Measurements from ENCODE around the gene PTPRF.

The PTPRF gene

GRCh38 chr1:43580039-43580438 is 49.4 kb downstream of the PTPRF start:
- Histone ChIP-seq H3K27me3 (replicated peaks) (no peaks in the 10 kb centered on the region), H3K27ac (no peak overlapping the region), H3K36me3 (replicated peaks) (peaks cover 16% of the 10 kb centered on the region), H3K4me3 (ENCODE audit: low read depth, low read length) (no peak overlapping the region)
- DNase-seq = no peak
- no peak for TF ChIP-seq CTCF (IDR thresholded peaks at IDR 0.05; ENCODE audit: low read depth, low read length, missing control alignments)
- in situ Hi-C loops (cut with HindIII; ENCODE audit: low pct_ligation_motif_present, low sequenced_read_pairs) = no loop called here

GRCh38 chr1:43582162-43582566 is 51.5 kb downstream of the PTPRF start:
- H3K27ac ChIP-seq = no peak overlapping the region
- in situ Hi-C loops (cut with HindIII; ENCODE audit: low pct_ligation_motif_present, low sequenced_read_pairs) = no loop called here
- no peak overlapping the region for H3K4me3 ChIP-seq (ENCODE audit: low read depth, low read length)

GRCh38 chr1:43583058-43583457 is 52.4 kb downstream of the PTPRF start:
- no peak overlapping the region for H3K4me3 ChIP-seq (ENCODE audit: low read depth, low read length)
- peaks cover 13% of the 10 kb centered on the region for H3K36me3 ChIP-seq (replicated peaks)
- no peak for TF ChIP-seq CTCF (IDR thresholded peaks at IDR 0.05; ENCODE audit: low read depth, low read length, missing control alignments)
- in situ Hi-C loops (cut with HindIII; ENCODE audit: low pct_ligation_motif_present, low sequenced_read_pairs) = no loop called here
- H3K27me3 ChIP-seq (replicated peaks) = no peaks in the 10 kb centered on the region
- no peak for DNase-seq
- H3K27ac ChIP-seq = no peak overlapping the region

More at GRCh38 chr1:43582162-43582566, 51.5 kb downstream of the PTPRF start:
- no peaks in the 10 kb centered on the region for H3K27me3 ChIP-seq (replicated peaks)
- peaks cover 13% of the 10 kb centered on the region for H3K36me3 ChIP-seq (replicated peaks)
- DNase-seq = peak; percentile 93
- peak; percentile 15 for TF ChIP-seq CTCF (IDR thresholded peaks at IDR 0.05; ENCODE audit: low read depth, low read length, missing control alignments)

GRCh38 chr1:43584204-43584603 is 53.5 kb downstream of the PTPRF start:
- no peak for DNase-seq
- in situ Hi-C loops (cut with HindIII; ENCODE audit: low pct_ligation_motif_present, low sequenced_read_pairs) = no loop called here
- Histone ChIP-seq H3K4me3 (ENCODE audit: low read depth, low read length) (no peak overlapping the region), H3K27ac (no peak overlapping the region), H3K27me3 (replicated peaks) (no peaks in the 10 kb centered on the region), H3K36me3 (replicated peaks) (peaks cover 8% of the 10 kb centered on the region)
- no peak for TF ChIP-seq CTCF (IDR thresholded peaks at IDR 0.05; ENCODE audit: low read depth, low read length, missing control alignments)

GRCh38 chr1:43585557-43585956 is 54.9 kb downstream of the PTPRF start:
- no peak overlapping the region for H3K4me3 ChIP-seq (ENCODE audit: low read depth, low read length)
- H3K27ac ChIP-seq = no peak overlapping the region
- H3K36me3 ChIP-seq (replicated peaks) = peaks cover 5% of the 10 kb centered on the region
- no peak for DNase-seq
- no peaks in the 10 kb centered on the region for H3K27me3 ChIP-seq (replicated peaks)
- TF ChIP-seq CTCF (IDR thresholded peaks at IDR 0.05; ENCODE audit: low read depth, low read length, missing control alignments) = no peak
- in situ Hi-C loops (cut with HindIII; ENCODE audit: low pct_ligation_motif_present, low sequenced_read_pairs) = no loop called here

- TF ChIP-seq CTCF (IDR thresholded peaks at IDR 0.05; ENCODE audit: low read depth, low read length, missing control alignments) = no peak
- no peaks in the 10 kb centered on the region for H3K27me3 ChIP-seq (replicated peaks)
- no peak for DNase-seq
- H3K27ac ChIP-seq = no peak overlapping the region
- peaks cover 4% of the 10 kb centered on the region for H3K36me3 ChIP-seq (replicated peaks)
- in situ Hi-C loops (cut with HindIII; ENCODE audit: low pct_ligation_motif_present, low sequenced_read_pairs) = no loop called here
- H3K4me3 ChIP-seq (ENCODE audit: low read depth, low read length) = no peak overlapping the region
These were observed 55.6 kb downstream of the PTPRF start for GRCh38 chr1:43586136-43586731.

Data from brain microvascular endothelial cell (primary cell).